Rectal smooth muscle tissue (tissue), 1 donor: ENCODE data around the gene MRPL3.
"Not testable (repeated sequence)": the region's sequence is repeated elsewhere in the genome, so short reads cannot be mapped to it uniquely, and the experiment has no call there.

ENCODE experiments used
- H3K27ac ChIP-seq: one replicate; pipeline ENCODE4 v1.7.0; 2013; ENCODE audit warnings: low read depth, low read length, inconsistent platforms
- H3K27me3 ChIP-seq: one replicate; pipeline ENCODE4 v1.7.0; 2013; ENCODE audit warnings: low read length; ENCODE audit not compliant: control insufficient read depth, insufficient read depth
- H3K36me3 ChIP-seq: one replicate; pipeline ENCODE4 v1.7.0; 2013; ENCODE audit warnings: low read length; ENCODE audit not compliant: control insufficient read depth, insufficient read depth
- H3K4me1 ChIP-seq: one replicate; pipeline ENCODE4 v1.7.0; 2013; ENCODE audit warnings: low read length; ENCODE audit not compliant: control insufficient read depth, insufficient read depth
- H3K4me3 ChIP-seq: one replicate; pipeline ENCODE4 v1.7.0; 2013; ENCODE audit warnings: low read length
- H3K9ac ChIP-seq: one replicate; pipeline ENCODE4 v1.7.0; 2013; ENCODE audit warnings: low read length

MRPL3 gene

DNA sequence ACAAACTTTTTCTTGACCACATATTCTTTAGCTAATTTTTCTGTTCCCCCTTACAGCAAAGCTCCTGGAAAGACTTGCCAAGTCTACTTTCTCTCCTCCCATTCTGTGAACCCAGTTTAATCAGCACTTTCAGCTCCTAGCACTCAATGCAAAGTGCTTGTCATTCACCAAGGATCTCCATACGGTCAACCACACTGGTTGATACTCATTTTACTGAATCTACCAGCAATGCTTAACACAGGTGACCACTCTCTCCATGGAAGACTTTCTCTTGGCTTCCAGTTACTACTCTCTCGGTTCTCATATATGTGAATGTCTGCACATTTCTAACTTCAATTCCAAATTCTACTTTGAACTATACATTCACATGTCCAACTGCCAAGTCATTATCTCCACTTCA is 11.7 kb downstream of the MRPL3 start:
- Histone ChIP-seq H3K27me3 (no peaks in the 10 kb centered on the region), H3K36me3 (no peaks in the 10 kb centered on the region), H3K4me1 (no peaks in the 10 kb centered on the region), H3K9ac (no peak overlapping the region), H3K27ac (no peak overlapping the region), H3K4me3 (no peak overlapping the region)

DNA sequence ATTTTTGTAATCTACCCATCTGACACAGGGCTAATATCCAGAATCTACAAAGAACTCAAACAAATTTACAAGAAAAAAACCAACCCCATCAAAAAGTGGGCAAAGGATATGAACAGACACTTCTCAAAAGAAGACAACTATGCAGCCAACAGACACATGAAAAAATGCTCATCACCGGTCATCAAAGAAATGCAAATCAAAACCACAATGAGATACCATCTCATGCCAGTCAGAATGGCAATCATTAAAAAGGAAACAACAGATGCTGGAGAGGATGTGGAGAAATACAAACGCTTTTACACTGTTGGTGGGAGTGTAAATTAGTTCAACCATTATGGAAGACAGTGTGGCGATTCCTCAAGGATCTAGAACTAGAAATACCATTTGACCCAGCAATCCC is 16.2 kb downstream of the MRPL3 start:
- not testable (repeated sequence) for H3K36me3 ChIP-seq, H3K27me3 ChIP-seq, H3K27ac ChIP-seq, H3K9ac ChIP-seq, H3K4me3 ChIP-seq, H3K4me1 ChIP-seq

DNA sequence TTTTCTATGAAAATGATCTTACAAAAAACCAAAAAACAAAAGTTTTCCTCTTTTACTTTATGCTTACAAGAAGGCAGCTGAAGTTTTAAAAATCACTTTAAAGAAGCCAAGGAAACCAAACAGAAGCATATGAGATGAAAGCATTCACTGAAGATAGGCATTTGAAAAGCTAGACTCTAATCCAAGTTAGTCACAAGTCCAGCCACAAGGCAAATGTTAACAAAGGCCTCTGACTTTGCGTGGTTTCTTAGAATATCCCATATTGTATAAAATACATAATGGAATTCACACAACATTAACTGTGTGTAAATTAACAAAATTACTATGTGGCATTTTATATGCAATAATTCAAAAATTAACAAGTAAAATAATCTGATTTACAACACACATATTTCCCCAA is 17.7 kb downstream of the MRPL3 start:
- Histone ChIP-seq H3K9ac (no peak overlapping the region), H3K27me3 (no peaks in the 10 kb centered on the region), H3K36me3 (no peaks in the 10 kb centered on the region), H3K4me3 (no peak overlapping the region), H3K27ac (no peak overlapping the region), H3K4me1 (no peaks in the 10 kb centered on the region)

DNA sequence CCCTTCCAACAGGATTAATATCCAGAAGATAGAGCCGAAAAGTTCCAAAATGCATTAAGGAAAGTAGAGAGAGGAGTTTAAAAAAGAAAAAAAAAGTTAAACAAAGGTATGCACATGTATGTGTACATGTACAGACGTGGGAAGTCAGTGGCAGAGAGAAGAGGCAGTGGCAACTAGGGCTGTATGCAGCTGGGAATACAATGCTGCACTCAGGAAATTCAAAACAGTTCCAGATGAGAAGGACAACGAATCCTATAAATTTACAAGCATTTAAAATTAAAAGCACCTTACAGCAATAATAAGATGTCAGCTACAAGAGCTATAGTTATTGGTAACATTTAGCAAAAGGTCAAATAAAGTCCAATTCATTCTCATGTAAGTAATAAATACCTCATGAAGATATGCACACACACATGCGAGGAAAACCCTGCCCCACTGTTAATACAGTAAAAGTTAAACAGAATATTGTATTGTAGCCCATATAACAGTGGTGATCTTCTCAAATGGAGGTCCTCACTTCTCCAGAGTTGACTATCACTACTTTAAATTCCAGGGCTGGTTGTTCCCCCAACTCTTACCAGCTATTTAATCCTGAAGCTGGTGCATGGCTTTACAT is 18.2 kb downstream of the MRPL3 start:
- Histone ChIP-seq H3K9ac (no peak overlapping the region), H3K36me3 (no peaks in the 10 kb centered on the region), H3K4me1 (no peaks in the 10 kb centered on the region), H3K27ac (no peak overlapping the region), H3K4me3 (no peak overlapping the region), H3K27me3 (no peaks in the 10 kb centered on the region)

DNA sequence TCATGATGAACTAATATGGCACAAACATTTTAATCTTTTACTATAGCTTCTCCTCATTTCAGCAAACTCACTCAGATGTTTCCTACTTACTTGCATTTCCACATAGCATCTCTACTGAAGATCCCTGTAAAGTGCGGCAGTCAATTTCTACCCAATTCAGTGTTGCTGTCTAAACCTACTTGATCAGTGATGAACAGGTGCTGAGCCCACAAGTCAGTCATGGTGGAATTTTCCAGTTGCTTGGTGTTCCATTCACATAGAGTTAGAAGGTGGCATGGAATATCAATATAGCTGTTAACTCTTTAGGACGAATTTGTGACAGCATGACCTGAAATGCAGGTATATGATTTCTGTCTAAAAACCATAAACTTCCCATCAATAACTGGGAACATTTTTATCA is 22.7 kb downstream of the MRPL3 start:
- H3K27ac ChIP-seq: no peak overlapping the region
- no peaks in the 10 kb centered on the region for H3K4me1 ChIP-seq

DNA sequence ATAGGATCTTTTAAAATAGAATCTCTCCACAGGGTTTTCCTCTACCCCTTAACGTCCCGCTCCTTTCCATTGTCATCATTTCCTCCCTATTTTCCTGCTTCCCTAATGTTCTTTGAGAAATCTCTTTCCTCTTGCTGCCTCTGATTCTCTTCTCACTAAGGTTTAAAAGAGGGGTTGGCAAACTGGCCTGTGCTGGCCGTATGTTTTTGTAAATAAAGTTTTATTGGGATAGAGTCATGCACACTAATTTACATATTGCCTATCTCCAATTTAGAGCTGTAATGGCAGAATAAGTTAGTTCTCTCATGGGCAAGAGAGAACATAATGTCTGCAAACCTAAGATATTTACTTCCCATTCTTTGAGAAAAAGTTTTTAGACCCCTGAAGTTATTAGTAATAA is 25.0 kb downstream of the MRPL3 start:
- Histone ChIP-seq H3K4me3 (no peak overlapping the region), H3K36me3 (no peaks in the 10 kb centered on the region), H3K27me3 (no peaks in the 10 kb centered on the region), H3K4me1 (no peaks in the 10 kb centered on the region), H3K27ac (no peak overlapping the region), H3K9ac (no peak overlapping the region)

More for the DNA sequence above, 22.7 kb downstream of the MRPL3 start:
- H3K4me3 ChIP-seq: no peak overlapping the region
- H3K36me3 ChIP-seq: no peaks in the 10 kb centered on the region
- H3K9ac ChIP-seq: no peak overlapping the region
- H3K27me3 ChIP-seq: no peaks in the 10 kb centered on the region

DNA sequence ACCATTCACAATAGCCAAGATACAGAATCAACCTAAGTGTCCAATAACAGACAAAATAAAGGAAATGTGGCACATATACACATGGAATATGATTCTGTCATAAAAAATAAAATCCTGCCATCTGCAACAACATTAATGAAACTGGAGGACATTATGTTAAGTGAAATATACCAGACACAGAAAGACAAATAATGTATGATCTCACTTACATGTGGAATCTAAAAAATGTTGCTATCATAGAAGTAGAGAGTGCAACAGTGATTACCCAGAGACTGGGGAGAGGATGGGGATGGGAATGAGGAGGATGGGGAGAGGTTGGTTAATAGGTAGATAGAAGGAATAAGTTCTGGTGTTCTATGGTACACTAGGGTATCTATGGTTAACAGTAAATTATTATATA is 28.7 kb downstream of the MRPL3 start:
- Histone ChIP-seq H3K27me3 (no peaks in the 10 kb centered on the region), H3K4me1 (no peaks in the 10 kb centered on the region), H3K27ac (no peak overlapping the region), H3K36me3 (peaks cover 7% of the 10 kb centered on the region), H3K9ac (no peak overlapping the region), H3K4me3 (no peak overlapping the region)

DNA sequence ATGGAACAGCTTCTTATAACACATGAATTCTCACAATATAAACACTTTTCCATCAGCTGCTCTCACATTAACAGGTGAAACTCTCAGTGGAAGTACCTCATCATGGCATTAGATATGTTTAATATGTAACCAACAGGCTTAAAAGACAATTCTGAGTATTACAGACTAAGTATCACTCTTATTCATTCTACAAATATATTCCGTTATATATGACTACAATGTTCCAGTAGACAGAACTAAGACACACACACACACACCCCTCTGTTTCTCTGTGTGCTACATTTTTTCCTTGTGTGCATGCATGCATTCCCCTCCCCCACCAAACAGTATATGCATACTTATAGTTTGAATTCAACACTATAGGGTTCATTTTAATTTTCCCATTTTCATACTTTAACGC is 32.4 kb downstream of the MRPL3 start:
- no peaks in the 10 kb centered on the region for H3K4me1 ChIP-seq
- H3K36me3 ChIP-seq: peaks cover 7% of the 10 kb centered on the region
- no peaks in the 10 kb centered on the region for H3K27me3 ChIP-seq
- no peak overlapping the region for H3K27ac ChIP-seq
- no peak overlapping the region for H3K4me3 ChIP-seq
- H3K9ac ChIP-seq: no peak overlapping the region

DNA sequence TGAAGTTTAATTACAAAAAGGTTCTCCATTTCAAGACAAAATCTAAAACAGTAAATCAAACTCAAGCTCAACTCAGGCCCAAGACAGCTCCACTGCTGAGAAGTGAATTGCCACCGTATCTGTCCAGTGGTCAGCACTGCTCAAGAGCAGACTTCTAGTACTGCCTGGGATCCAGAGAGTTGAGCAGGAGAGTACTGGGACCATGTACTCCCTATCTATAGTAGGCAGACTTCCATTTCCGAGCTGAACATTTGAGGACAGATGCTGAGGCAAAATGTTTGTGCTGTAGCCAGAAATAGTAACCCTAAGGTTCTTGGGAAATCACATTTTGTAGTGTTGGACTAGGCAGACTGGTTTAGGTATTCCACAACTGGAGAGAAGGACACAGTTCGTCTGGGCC is 44.1 kb downstream of the MRPL3 start:
- no peaks in the 10 kb centered on the region for H3K4me1 ChIP-seq
- no peak overlapping the region for H3K9ac ChIP-seq
- H3K4me3 ChIP-seq: no peak overlapping the region
- H3K36me3 ChIP-seq: no peaks in the 10 kb centered on the region
- no peak overlapping the region for H3K27ac ChIP-seq
- H3K27me3 ChIP-seq: no peaks in the 10 kb centered on the region

DNA sequence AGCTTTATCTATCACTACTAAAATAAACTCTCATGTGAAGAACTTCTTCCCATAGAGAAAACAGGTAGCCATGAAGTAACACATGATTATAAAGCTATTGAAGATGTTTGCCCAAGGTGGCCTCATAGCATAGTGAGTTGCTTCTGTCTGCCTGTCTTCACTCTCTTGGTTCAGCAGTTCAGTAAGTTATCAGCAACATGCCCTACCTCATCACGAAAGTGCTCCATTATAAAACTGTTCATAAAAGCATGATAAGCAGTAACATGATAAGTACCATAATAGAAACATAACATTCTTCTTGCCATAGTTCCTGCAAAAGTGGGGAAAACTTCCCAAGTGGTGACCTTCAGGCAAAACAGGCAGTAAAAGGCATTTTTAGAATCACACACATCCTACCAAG is 45.6 kb downstream of the MRPL3 start:
- Histone ChIP-seq H3K9ac (no peak overlapping the region), H3K27me3 (no peaks in the 10 kb centered on the region), H3K4me3 (no peak overlapping the region), H3K4me1 (no peaks in the 10 kb centered on the region), H3K27ac (no peak overlapping the region), H3K36me3 (no peaks in the 10 kb centered on the region)

DNA sequence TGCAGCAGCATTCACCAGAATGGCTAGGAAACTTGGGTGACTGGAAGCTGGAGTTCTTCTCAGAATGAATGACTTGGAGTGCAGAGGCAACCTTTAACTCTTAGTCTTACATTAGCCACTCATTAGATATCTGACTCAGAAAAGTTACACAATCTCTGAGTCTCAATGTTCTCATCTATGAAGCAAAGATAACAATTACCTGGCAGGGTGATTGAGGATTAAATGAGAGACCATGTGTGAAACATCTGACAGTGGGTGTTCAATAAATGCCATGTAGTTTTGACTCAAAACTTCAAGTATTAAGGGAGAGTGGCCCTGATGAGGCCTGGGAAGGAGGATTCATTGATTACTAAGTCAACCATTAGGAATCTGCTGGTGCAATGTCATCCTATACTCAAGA is 48.3 kb downstream of the MRPL3 start:
- Histone ChIP-seq H3K4me1 (no peaks in the 10 kb centered on the region), H3K36me3 (no peaks in the 10 kb centered on the region), H3K27ac (no peak overlapping the region), H3K9ac (no peak overlapping the region), H3K4me3 (no peak overlapping the region), H3K27me3 (no peaks in the 10 kb centered on the region)

DNA sequence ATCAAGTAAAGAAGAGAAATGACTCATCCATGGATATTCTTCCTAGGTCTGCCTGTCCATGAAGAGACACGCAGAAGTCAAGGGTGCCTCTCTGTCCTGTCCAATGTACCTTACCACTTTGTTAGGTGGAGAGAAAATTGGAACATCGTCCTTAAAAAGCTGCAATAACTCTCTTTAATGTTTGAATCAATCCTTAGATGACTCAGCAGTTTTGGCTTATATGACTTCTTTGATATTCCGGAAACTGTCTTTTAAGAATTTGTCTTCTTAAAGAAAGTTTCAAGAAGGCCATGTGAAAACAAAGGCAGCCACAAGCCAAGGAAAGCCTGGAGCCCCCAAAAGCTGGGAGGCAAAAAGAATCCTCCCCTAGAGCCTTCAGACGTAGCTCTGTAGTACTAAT is 49.2 kb downstream of the MRPL3 start:
- Histone ChIP-seq H3K36me3 (no peaks in the 10 kb centered on the region), H3K4me3 (no peak overlapping the region), H3K27ac (no peak overlapping the region), H3K4me1 (no peaks in the 10 kb centered on the region), H3K27me3 (no peaks in the 10 kb centered on the region), H3K9ac (no peak overlapping the region)

DNA sequence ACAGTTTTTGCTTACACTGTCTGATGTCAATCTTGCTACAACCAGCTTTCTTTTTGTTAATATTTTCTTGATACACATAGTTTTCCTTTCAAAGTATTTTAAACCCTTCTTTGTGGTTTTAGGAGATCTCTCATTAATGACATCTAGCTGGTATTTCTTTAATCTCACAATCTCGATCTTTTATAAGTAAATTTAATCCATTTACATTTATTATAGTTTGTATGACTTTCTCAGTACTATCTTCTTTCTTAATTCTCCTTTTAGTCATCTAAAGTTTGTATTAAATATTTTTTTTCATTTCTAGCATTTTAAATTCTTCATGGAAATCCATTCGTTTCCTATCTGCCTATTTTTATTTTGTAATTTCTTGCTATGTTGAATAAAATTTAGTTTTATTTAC is 55.4 kb downstream of the MRPL3 start:
- H3K27me3 ChIP-seq: no peaks in the 10 kb centered on the region
- H3K9ac ChIP-seq: no peak overlapping the region
- H3K27ac ChIP-seq: no peak overlapping the region
- H3K4me3 ChIP-seq: no peak overlapping the region
- H3K4me1 ChIP-seq: no peaks in the 10 kb centered on the region
- no peaks in the 10 kb centered on the region for H3K36me3 ChIP-seq
